ENCODE results near the gene CMIP.
"Not testable (repeated sequence)": the region's sequence is repeated elsewhere in the genome, so short reads cannot be mapped to it uniquely, and the experiment has no call there.

- TF ChIP-seq, protein P1, sequence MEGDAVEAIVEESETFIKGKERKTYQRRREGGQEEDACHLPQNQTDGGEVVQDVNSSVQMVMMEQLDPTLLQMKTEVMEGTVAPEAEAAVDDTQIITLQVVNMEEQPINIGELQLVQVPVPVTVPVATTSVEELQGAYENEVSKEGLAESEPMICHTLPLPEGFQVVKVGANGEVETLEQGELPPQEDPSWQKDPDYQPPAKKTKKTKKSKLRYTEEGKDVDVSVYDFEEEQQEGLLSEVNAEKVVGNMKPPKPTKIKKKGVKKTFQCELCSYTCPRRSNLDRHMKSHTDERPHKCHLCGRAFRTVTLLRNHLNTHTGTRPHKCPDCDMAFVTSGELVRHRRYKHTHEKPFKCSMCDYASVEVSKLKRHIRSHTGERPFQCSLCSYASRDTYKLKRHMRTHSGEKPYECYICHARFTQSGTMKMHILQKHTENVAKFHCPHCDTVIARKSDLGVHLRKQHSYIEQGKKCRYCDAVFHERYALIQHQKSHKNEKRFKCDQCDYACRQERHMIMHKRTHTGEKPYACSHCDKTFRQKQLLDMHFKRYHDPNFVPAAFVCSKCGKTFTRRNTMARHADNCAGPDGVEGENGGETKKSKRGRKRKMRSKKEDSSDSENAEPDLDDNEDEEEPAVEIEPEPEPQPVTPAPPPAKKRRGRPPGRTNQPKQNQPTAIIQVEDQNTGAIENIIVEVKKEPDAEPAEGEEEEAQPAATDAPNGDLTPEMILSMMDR (IDR thresholded peaks at IDR 0.05), result not testable (repeated sequence)
- not testable (repeated sequence) for TF ChIP-seq POLR2A (IDR thresholded peaks at IDR 0.05)
These were observed 78.2 kb downstream of the CMIP start for GRCh38 chr16:81522851-81523250.

All from right lobe of liver (tissue), 4 donors.